ENCODE data around the gene CACNA1C. TPM values are rescaled to one million over a fixed set of nuclear protein-coding genes. Genes with fewer than 3 reads are reported as not detected.

Gene CACNA1C
- polyA plus RNA-seq, 2 donors: 2.1 to 2.5 TPM

DNA sequence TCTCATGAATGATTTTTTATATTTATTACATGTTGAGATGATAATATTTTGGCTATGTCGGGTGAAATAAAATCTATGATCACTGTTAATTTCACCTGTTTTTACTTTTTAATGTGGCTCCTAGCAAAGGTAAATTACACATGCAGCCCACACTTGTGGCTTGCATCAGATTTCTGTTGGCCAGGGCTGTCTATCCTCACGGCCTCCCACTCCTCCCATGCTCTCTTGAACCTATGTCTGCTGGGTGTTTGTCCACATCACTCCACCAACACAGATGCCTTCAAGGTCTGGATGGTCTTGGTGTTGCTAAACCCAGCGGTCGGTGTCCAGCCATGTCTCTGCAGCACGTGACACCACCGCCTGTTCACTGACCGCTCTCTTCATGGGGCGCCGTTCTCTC is 402.6 kb downstream of the CACNA1C start:
- Histone ChIP-seq H3K36me3 (ENCODE audit: control insufficient read depth in 2 of 2, insufficient read depth in 2 of 2, low read length in 1 of 2) (no peaks in the 10 kb centered on the region), H3K27me3 (ENCODE audit: control insufficient read depth in 1 of 2, insufficient read depth in 2 of 2, low read length in 2 of 2) (no peaks in the 10 kb centered on the region), H3K4me1 (ENCODE audit: control insufficient read depth in 2 of 2, insufficient read depth in 2 of 2, low read length in 1 of 2) (peaks cover 0 to 6% of the 10 kb centered on the region in 2 donors), H3K9me3 (ENCODE audit: control insufficient read depth in 2 of 2, insufficient read depth in 1 of 2, low read depth in 1 of 2, low read length in 1 of 2) (no peaks in the 10 kb centered on the region), H3K27ac (ENCODE audit: low read depth in 2 of 2, low read length in 1 of 2) (no peak overlapping the region), H3K4me3 (ENCODE audit: low read depth in 1 of 2, low read length in 2 of 2) (no peak overlapping the region)
- WGBS, 2 donors: 90 to 94% methylated on average over 9 of the region's 9 CpGs

DNA sequence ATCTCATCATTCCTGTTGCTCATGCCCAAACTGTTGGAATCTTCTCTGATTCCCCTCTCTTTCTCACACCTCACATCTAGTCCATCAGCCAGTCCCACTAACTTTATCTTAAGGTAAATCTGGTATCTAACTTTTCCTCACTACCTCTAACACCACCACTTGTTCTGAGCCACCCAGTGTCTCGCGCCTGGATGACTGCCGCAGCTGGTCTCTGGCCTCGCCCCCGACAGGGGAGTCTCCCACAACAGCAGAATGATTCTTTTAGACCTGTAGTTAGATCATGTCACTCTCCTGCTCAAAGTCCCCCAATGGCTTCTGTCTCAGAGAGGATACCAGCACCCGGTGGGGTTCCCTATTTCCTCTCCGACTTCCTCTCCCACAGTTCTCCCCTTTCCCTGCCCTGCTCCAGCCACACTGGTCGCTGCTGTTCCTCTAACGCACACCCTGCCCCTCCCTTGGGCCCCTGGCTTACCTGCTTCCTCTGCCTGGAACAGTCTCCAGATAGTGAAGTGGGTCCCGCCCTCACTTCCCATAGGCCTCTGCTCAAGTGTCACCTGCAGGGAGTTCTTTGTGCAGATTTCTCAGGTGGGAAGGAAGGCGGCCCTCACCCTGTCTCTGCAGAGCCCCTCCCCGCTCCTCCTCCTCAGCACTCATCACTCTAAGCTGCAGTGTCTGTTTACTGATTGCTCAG is 403.5 kb downstream of the CACNA1C start:
- no peak overlapping the region for H3K27ac ChIP-seq (ENCODE audit: low read depth in 2 of 2, low read length in 1 of 2)
- no peak overlapping the region for H3K4me3 ChIP-seq (ENCODE audit: low read depth in 1 of 2, low read length in 2 of 2)
- no peaks in the 10 kb centered on the region for H3K36me3 ChIP-seq (ENCODE audit: control insufficient read depth in 2 of 2, insufficient read depth in 2 of 2, low read length in 1 of 2)
- WGBS, 2 donors: 81 to 83% methylated on average over 11 to 12 of the region's 12 CpGs
- H3K27me3 ChIP-seq (ENCODE audit: control insufficient read depth in 1 of 2, insufficient read depth in 2 of 2, low read length in 2 of 2): no peaks in the 10 kb centered on the region
- peaks cover 0 to 6% of the 10 kb centered on the region in 2 donors for H3K4me1 ChIP-seq (ENCODE audit: control insufficient read depth in 2 of 2, insufficient read depth in 2 of 2, low read length in 1 of 2)
- H3K9me3 ChIP-seq (ENCODE audit: control insufficient read depth in 2 of 2, insufficient read depth in 1 of 2, low read depth in 1 of 2, low read length in 1 of 2): no peaks in the 10 kb centered on the region

DNA sequence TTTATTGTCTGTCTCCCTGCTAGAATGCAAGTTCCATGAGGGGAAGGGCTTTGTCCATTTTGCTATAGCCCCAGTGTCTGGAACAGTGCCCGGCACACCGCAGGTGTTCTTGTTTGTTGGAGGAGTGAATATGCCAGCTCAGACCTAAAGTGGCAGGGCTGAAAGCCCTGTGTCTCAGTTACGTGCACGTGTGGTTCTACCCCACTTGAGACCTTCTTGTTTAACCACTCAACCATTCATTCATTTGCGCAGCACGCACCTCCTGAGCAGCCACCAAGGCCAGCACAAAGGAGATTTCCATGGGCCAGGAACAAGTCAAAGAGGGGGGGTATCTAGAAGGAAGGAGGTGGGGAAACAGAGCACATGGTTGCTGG is 404.0 kb downstream of the CACNA1C start:
- H3K9me3 ChIP-seq (ENCODE audit: control insufficient read depth in 2 of 2, insufficient read depth in 1 of 2, low read depth in 1 of 2, low read length in 1 of 2): no peaks in the 10 kb centered on the region
- no peak overlapping the region for H3K27ac ChIP-seq (ENCODE audit: low read depth in 2 of 2, low read length in 1 of 2)
- peaks cover 0 to 6% of the 10 kb centered on the region in 2 donors for H3K4me1 ChIP-seq (ENCODE audit: control insufficient read depth in 2 of 2, insufficient read depth in 2 of 2, low read length in 1 of 2)
- H3K4me3 ChIP-seq (ENCODE audit: low read depth in 1 of 2, low read length in 2 of 2): no peak overlapping the region
- H3K36me3 ChIP-seq (ENCODE audit: control insufficient read depth in 2 of 2, insufficient read depth in 2 of 2, low read length in 1 of 2): no peaks in the 10 kb centered on the region
- WGBS, 2 donors: 87 to 89% methylated on average over 6 of the region's 6 CpGs
- H3K27me3 ChIP-seq (ENCODE audit: control insufficient read depth in 1 of 2, insufficient read depth in 2 of 2, low read length in 2 of 2): no peaks in the 10 kb centered on the region

DNA sequence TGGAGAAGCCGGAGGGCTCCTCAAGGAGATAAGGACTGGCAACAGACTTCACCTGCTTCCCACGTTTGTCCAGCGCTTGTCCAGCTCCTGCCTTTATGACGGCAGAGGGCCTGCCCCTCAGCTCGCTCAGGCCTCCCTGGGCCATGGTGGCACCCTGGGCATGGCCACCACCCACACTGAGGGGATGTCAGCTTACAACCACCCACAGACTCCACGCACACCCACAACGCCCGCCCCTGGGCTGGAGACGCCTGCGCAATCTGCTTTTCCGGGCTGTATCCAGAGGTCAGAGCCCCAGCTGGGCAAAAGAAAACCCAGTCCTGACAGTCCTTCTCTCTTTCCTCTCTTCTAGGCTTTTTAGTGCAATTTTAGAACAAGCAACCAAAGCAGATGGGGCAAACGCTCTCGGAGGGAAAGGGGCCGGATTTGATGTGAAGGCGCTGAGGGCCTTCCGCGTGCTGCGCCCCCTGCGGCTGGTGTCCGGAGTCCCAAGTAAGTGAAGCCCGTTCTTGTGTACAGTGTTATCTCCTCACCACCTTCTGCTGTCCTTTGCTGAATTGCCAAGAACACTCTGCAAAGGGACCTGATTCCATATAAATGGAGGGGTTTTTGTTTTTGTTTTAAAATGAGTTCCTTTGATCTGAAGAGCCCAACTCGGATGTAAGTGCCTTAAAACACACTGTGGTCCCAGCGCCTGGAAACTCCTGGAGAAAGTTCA is 404.6 kb downstream of the CACNA1C start:
- H3K9me3 ChIP-seq (ENCODE audit: control insufficient read depth in 2 of 2, insufficient read depth in 1 of 2, low read depth in 1 of 2, low read length in 1 of 2): no peaks in the 10 kb centered on the region
- H3K36me3 ChIP-seq (ENCODE audit: control insufficient read depth in 2 of 2, insufficient read depth in 2 of 2, low read length in 1 of 2): no peaks in the 10 kb centered on the region
- H3K4me1 ChIP-seq (ENCODE audit: control insufficient read depth in 2 of 2, insufficient read depth in 2 of 2, low read length in 1 of 2): peaks cover 0 to 6% of the 10 kb centered on the region in 2 donors
- 87 to 90% methylated on average over 23 of the region's 23 CpGs for WGBS, 2 donors
- H3K27ac ChIP-seq (ENCODE audit: low read depth in 2 of 2, low read length in 1 of 2): no peak overlapping the region
- no peaks in the 10 kb centered on the region for H3K27me3 ChIP-seq (ENCODE audit: control insufficient read depth in 1 of 2, insufficient read depth in 2 of 2, low read length in 2 of 2)
- no peak overlapping the region for H3K4me3 ChIP-seq (ENCODE audit: low read depth in 1 of 2, low read length in 2 of 2)

DNA sequence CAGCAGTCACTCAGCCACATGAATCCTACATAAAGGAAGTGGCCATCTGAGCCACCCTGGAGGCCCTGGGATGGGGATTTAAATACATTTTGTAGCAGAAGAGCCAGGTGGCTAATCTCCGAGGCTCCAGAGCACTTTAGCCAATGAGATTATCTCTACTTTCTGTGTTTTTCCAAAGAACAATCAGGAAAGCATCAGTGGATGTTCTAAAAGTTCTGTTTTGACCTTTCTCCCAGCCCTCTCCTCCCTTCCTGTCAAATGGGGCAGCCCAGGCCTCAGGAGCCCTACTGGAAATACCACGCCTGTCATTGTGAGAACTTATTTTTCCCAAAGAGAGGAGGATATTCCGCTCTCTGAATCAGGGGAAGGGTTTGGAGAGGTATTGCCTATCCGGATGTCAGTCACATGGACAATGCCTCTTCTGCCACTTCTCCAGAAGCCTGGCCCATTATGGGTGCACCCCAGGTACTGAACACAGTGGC is 405.2 kb downstream of the CACNA1C start:
- Histone ChIP-seq H3K4me3 (ENCODE audit: low read depth in 1 of 2, low read length in 2 of 2) (no peak overlapping the region), H3K36me3 (ENCODE audit: control insufficient read depth in 2 of 2, insufficient read depth in 2 of 2, low read length in 1 of 2) (no peaks in the 10 kb centered on the region), H3K9me3 (ENCODE audit: control insufficient read depth in 2 of 2, insufficient read depth in 1 of 2, low read depth in 1 of 2, low read length in 1 of 2) (no peaks in the 10 kb centered on the region), H3K27me3 (ENCODE audit: control insufficient read depth in 1 of 2, insufficient read depth in 2 of 2, low read length in 2 of 2) (no peaks in the 10 kb centered on the region), H3K4me1 (ENCODE audit: control insufficient read depth in 2 of 2, insufficient read depth in 2 of 2, low read length in 1 of 2) (peaks cover 0 to 6% of the 10 kb centered on the region in 2 donors), H3K27ac (ENCODE audit: low read depth in 2 of 2, low read length in 1 of 2) (no peak overlapping the region)
- 82 to 88% methylated on average over 4 of the region's 4 CpGs for WGBS, 2 donors

DNA sequence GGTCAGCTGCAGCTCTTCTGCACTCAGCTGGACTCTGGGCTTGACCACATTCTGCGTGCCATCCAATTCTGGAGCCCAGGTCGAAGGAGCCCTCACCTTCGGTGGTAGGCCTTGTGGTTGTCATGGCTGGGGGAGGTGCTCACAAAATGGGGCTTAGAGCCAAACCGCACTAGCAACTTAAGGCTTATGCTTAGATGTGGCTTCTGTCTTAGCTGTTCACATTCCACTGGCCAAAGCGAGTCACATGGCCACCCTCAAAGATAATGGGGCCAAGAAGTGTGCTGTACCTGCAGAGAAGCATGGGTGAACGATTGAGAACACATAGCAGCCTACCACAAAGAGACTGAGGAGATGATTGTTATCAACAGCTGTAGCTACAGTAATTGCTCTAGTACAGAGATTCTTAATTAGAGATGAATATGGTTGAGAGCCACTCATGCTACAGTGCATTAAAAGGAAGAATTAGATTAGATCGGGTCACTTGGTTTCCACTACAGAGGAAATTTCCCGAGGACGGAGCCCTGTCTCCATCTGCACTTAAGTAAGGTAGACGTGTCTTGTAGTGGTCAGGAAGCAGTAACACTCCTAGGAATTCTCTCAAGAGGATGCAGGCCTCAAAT is 407.4 kb downstream of the CACNA1C start:
- 85 to 87% methylated on average over 10 of the region's 10 CpGs for WGBS, 2 donors

DNA sequence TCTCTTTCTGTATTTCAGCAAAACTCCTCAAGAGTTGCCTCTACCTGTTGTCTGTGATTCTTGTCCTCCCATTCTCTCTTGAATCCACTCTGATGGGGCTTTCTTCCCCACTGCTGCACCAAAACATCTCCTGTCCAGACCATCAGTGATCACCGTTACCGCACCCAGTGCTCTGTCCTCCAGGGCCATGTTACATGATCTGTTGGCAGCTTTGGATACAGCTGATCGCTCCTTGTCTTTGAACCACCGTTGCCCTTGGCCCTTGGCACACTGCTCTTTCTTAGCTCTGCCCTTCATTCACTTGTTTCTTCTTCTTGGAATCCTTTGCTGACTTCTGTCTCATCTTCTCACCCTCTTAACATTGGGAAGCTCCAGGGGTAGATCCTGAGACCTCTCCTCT is 408.3 kb downstream of the CACNA1C start:
- H3K9me3 ChIP-seq (ENCODE audit: control insufficient read depth in 2 of 2, insufficient read depth in 1 of 2, low read depth in 1 of 2, low read length in 1 of 2): no peaks in the 10 kb centered on the region
- no peaks in the 10 kb centered on the region for H3K27me3 ChIP-seq (ENCODE audit: control insufficient read depth in 1 of 2, insufficient read depth in 2 of 2, low read length in 2 of 2)
- 92 to 96% methylated on average over 4 of the region's 4 CpGs for WGBS, 2 donors
- no peak overlapping the region for H3K27ac ChIP-seq (ENCODE audit: low read depth in 2 of 2, low read length in 1 of 2)
- peaks cover 0 to 2% of the 10 kb centered on the region in 2 donors for H3K4me1 ChIP-seq (ENCODE audit: control insufficient read depth in 2 of 2, insufficient read depth in 2 of 2, low read length in 1 of 2)
- H3K4me3 ChIP-seq (ENCODE audit: low read depth in 1 of 2, low read length in 2 of 2): no peak overlapping the region
- H3K36me3 ChIP-seq (ENCODE audit: control insufficient read depth in 2 of 2, insufficient read depth in 2 of 2, low read length in 1 of 2): no peaks in the 10 kb centered on the region

More for the DNA sequence above, 407.4 kb downstream of the CACNA1C start:
- Histone ChIP-seq H3K4me3 (ENCODE audit: low read depth in 1 of 2, low read length in 2 of 2) (no peak overlapping the region), H3K9me3 (ENCODE audit: control insufficient read depth in 2 of 2, insufficient read depth in 1 of 2, low read depth in 1 of 2, low read length in 1 of 2) (no peaks in the 10 kb centered on the region), H3K36me3 (ENCODE audit: control insufficient read depth in 2 of 2, insufficient read depth in 2 of 2, low read length in 1 of 2) (no peaks in the 10 kb centered on the region), H3K4me1 (ENCODE audit: control insufficient read depth in 2 of 2, insufficient read depth in 2 of 2, low read length in 1 of 2) (peaks cover 0 to 6% of the 10 kb centered on the region in 2 donors), H3K27me3 (ENCODE audit: control insufficient read depth in 1 of 2, insufficient read depth in 2 of 2, low read length in 2 of 2) (no peaks in the 10 kb centered on the region), H3K27ac (ENCODE audit: low read depth in 2 of 2, low read length in 1 of 2) (no peak overlapping the region)

DNA sequence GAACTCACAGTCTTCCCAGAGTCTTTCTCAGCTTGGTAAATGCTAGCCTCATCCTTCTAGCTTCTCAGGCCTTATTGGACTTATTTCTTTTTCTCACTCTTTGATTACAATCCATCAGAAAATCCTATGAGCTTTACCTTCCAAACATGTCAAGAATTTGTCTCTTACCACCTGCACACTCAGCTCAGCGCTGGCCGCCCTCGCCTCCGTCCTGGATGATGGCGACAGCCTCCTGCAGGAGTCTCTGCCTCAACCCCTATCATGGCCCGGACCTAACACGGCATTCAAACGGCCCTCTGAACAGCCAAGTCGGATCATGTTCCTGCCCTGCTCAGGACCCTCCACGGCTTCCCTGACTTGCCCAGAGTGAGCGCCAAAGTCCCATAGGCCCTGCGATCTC is 408.9 kb downstream of the CACNA1C start:
- 93% methylated on average over 12 of the region's 12 CpGs for WGBS, 2 donors
- Histone ChIP-seq H3K4me3 (ENCODE audit: low read depth in 1 of 2, low read length in 2 of 2) (no peak overlapping the region), H3K36me3 (ENCODE audit: control insufficient read depth in 2 of 2, insufficient read depth in 2 of 2, low read length in 1 of 2) (no peaks in the 10 kb centered on the region), H3K27ac (ENCODE audit: low read depth in 2 of 2, low read length in 1 of 2) (no peak overlapping the region), H3K4me1 (ENCODE audit: control insufficient read depth in 2 of 2, insufficient read depth in 2 of 2, low read length in 1 of 2) (peaks cover 0 to 2% of the 10 kb centered on the region in 2 donors), H3K27me3 (ENCODE audit: control insufficient read depth in 1 of 2, insufficient read depth in 2 of 2, low read length in 2 of 2) (no peaks in the 10 kb centered on the region), H3K9me3 (ENCODE audit: control insufficient read depth in 2 of 2, insufficient read depth in 1 of 2, low read depth in 1 of 2, low read length in 1 of 2) (no peaks in the 10 kb centered on the region)

DNA sequence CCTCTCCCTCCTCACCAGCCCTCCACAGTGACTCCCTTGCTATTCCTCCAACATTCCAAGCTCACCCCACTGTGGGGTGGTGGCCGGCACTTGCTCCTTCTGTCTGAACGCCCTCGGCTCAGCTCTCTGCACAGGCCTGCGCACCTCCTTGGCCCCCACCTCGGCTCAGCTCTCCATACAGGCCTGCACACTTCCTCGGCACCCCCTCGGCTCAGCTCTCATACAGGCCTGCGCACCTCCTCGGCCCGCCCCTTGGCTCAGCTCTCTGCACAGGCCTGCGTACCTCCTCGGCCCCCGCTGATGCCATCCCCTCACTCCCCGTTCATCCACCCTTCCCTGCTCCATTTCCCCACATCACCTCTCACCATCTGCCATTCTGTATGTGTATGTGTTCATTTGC is 409.3 kb downstream of the CACNA1C start:
- Histone ChIP-seq H3K4me1 (ENCODE audit: control insufficient read depth in 2 of 2, insufficient read depth in 2 of 2, low read length in 1 of 2) (peaks cover 0 to 2% of the 10 kb centered on the region in 2 donors), H3K27ac (ENCODE audit: low read depth in 2 of 2, low read length in 1 of 2) (no peak overlapping the region), H3K27me3 (ENCODE audit: control insufficient read depth in 1 of 2, insufficient read depth in 2 of 2, low read length in 2 of 2) (no peaks in the 10 kb centered on the region), H3K36me3 (ENCODE audit: control insufficient read depth in 2 of 2, insufficient read depth in 2 of 2, low read length in 1 of 2) (no peaks in the 10 kb centered on the region), H3K4me3 (ENCODE audit: low read depth in 1 of 2, low read length in 2 of 2) (no peak overlapping the region), H3K9me3 (ENCODE audit: control insufficient read depth in 2 of 2, insufficient read depth in 1 of 2, low read depth in 1 of 2, low read length in 1 of 2) (no peaks in the 10 kb centered on the region)
- 91 to 95% methylated on average over 14 of the region's 14 CpGs for WGBS, 2 donors

Measured in esophagus (tissue), 2 donors.